Measurements from ENCODE around the gene LPP. TPM values are rescaled to one million over a fixed set of nuclear protein-coding genes. Genes with fewer than 3 reads are reported as not detected.
A peak's percentile ranks its signal among the peaks of the same experiment; 100 is the strongest.

Gene LPP
- 10 to 100 TPM; 45.6 to 50.3 TPM for total RNA-seq
- polyA plus RNA-seq (ENCODE audit: insufficient read length in 2 of 2), result 1 to 10 TPM; 7.2 TPM
- long read RNA-seq, donor 1, result 0 reads
- long read RNA-seq, donor 2, result 0 reads
- long read RNA-seq, donor 3, result 0 reads
- long read RNA-seq, donor 4, result 0 reads

- Histone ChIP-seq H3K36me3 (ENCODE audit: control insufficient read depth, insufficient read depth, low read length) (no peaks in the 10 kb centered on the region), H3K27me3 (ENCODE audit: control insufficient read depth, insufficient read depth, low read length) (peaks cover 2% of the 10 kb centered on the region), H3K9me3 (ENCODE audit: control insufficient read depth, insufficient read depth, low read length) (no peaks in the 10 kb centered on the region), H3K4me1 (ENCODE audit: control insufficient read depth, insufficient read depth, low read length) (peaks cover 26% of the 10 kb centered on the region), H3K27ac (ENCODE audit: low read depth, low read length) (peak within 1 kb of the TSS; percentile 88), H3K4me3 (ENCODE audit: low read depth, low read length) (peak within 1 kb of the TSS; percentile 89)
- WGBS (ENCODE audit: insufficient coverage), result 1% methylated on average over 44 of the region's 66 CpGs
- DNase-seq (ENCODE audit: low read depth in 4 of 6, low spot score in 6 of 6), result peak in 5 of 6 donors; percentile 32 to 83 (median 40)
Measured at GRCh38 chr3:188154014-188154808, at the start of gene LPP. LPP (plus strand) TSS chr3:188154157; CDS start chr3:188406121, 251,964 bp downstream.

DNA sequence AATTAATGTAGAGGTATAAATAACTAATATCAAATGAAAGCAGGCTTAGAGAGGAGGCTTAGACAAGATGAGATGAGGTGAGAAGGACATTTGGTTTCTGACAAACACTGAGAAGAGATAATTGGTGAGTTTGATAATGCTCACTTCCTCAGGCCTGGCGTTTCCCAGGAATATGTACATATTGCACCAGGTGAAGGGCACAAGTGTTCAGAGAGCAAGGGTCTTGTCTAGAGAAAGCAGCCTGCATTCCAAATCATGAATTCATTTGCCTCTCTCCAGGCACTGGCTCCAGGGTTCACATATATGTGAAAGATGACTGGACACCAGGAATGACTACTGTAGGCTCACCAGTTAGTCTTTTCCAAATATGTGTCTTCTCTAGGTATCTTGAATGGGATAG is 48.0 kb upstream of the LPP start:
- H3K36me3 ChIP-seq (ENCODE audit: control insufficient read depth, insufficient read depth, low read length), result no peaks in the 10 kb centered on the region
- no peak for DNase-seq (ENCODE audit: low read depth in 4 of 6, low spot score in 6 of 6)
- H3K27ac ChIP-seq (ENCODE audit: low read depth, low read length), result no peak overlapping the region
- no peaks in the 10 kb centered on the region for H3K27me3 ChIP-seq (ENCODE audit: control insufficient read depth, insufficient read depth, low read length)
- peaks cover 3% of the 10 kb centered on the region for H3K4me1 ChIP-seq (ENCODE audit: control insufficient read depth, insufficient read depth, low read length)
- no peaks in the 10 kb centered on the region for H3K9me3 ChIP-seq (ENCODE audit: control insufficient read depth, insufficient read depth, low read length)
- no peak overlapping the region for H3K4me3 ChIP-seq (ENCODE audit: low read depth, low read length)
- WGBS (ENCODE audit: insufficient coverage), result 100% methylated on average over 1 of the region's 1 CpG

- 93% methylated on average over 2 of the region's 5 CpGs for WGBS (ENCODE audit: insufficient coverage)
- no peak for DNase-seq (ENCODE audit: low read depth in 4 of 6, low spot score in 6 of 6)
- Histone ChIP-seq H3K4me1 (ENCODE audit: control insufficient read depth, insufficient read depth, low read length) (peaks cover 3% of the 10 kb centered on the region), H3K36me3 (ENCODE audit: control insufficient read depth, insufficient read depth, low read length) (no peaks in the 10 kb centered on the region), H3K9me3 (ENCODE audit: control insufficient read depth, insufficient read depth, low read length) (no peaks in the 10 kb centered on the region), H3K27ac (ENCODE audit: low read depth, low read length) (no peak overlapping the region), H3K27me3 (ENCODE audit: control insufficient read depth, insufficient read depth, low read length) (no peaks in the 10 kb centered on the region), H3K4me3 (ENCODE audit: low read depth, low read length) (no peak overlapping the region)
Measured at GRCh38 chr3:188106454-188106853, 47.5 kb upstream of the LPP start.

- Histone ChIP-seq H3K4me3 (ENCODE audit: low read depth, low read length) (no peak overlapping the region), H3K27me3 (ENCODE audit: control insufficient read depth, insufficient read depth, low read length) (no peaks in the 10 kb centered on the region), H3K9me3 (ENCODE audit: control insufficient read depth, insufficient read depth, low read length) (no peaks in the 10 kb centered on the region), H3K4me1 (ENCODE audit: control insufficient read depth, insufficient read depth, low read length) (peaks cover 3% of the 10 kb centered on the region), H3K36me3 (ENCODE audit: control insufficient read depth, insufficient read depth, low read length) (no peaks in the 10 kb centered on the region), H3K27ac (ENCODE audit: low read depth, low read length) (no peak overlapping the region)
- DNase-seq (ENCODE audit: low read depth in 4 of 6, low spot score in 6 of 6), result peak in 2 of 6 donors; percentile 5 to 10
- 36% methylated on average over 4 of the region's 15 CpGs for WGBS (ENCODE audit: insufficient coverage)
Measured at GRCh38 chr3:188106887-188107830, 46.8 kb upstream of the LPP start.

DNA sequence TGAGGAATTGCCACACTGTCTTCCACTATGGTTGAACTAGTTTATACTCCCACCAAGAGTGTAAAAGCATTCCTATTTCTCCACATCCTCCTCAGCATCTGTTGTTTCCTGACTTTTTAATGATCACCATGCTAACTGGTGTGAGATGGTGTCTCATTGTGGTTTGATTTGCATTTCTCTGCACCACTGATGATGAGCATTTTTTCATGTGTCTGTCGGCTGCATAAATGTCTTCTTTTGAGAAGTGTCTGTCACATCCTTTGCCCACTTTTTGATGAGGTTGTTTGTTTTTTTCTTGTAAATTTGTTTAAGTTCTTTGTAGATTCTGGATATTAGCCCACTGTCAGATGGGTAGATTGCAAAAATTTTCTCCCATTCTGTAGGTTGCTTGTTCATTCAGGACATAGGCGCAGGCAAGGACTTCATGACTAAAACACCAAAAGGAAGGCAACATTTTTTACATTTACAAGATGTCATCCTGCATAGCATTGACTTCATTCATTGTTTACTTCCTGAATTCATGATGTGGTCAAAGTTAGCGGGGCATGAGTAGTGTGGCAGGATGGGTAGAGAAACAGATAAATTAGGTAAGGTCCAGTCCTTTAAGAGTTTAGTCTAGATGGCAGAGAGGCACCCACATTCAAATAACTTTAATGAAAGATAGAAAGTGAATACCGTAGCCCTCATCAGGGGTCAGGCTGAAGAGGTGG is 45.1 kb upstream of the LPP start:
- Histone ChIP-seq H3K4me1 (ENCODE audit: control insufficient read depth, insufficient read depth, low read length) (peaks cover 3% of the 10 kb centered on the region), H3K27me3 (ENCODE audit: control insufficient read depth, insufficient read depth, low read length) (no peaks in the 10 kb centered on the region), H3K36me3 (ENCODE audit: control insufficient read depth, insufficient read depth, low read length) (no peaks in the 10 kb centered on the region), H3K9me3 (ENCODE audit: control insufficient read depth, insufficient read depth, low read length) (no peaks in the 10 kb centered on the region), H3K4me3 (ENCODE audit: low read depth, low read length) (no peak overlapping the region), H3K27ac (ENCODE audit: low read depth, low read length) (no peak overlapping the region)
- DNase-seq (ENCODE audit: low read depth in 4 of 6, low spot score in 6 of 6), result no peak
- WGBS (ENCODE audit: insufficient coverage), result 100% methylated on average over 1 of the region's 4 CpGs

- H3K27ac ChIP-seq (ENCODE audit: low read depth, low read length), result no peak overlapping the region
- H3K4me3 ChIP-seq (ENCODE audit: low read depth, low read length), result no peak overlapping the region
- no peak for DNase-seq (ENCODE audit: low read depth in 4 of 6, low spot score in 6 of 6)
- H3K9me3 ChIP-seq (ENCODE audit: control insufficient read depth, insufficient read depth, low read length), result no peaks in the 10 kb centered on the region
- WGBS (ENCODE audit: insufficient coverage), result 96% methylated on average over 2 of the region's 2 CpGs
- H3K27me3 ChIP-seq (ENCODE audit: control insufficient read depth, insufficient read depth, low read length), result no peaks in the 10 kb centered on the region
- H3K4me1 ChIP-seq (ENCODE audit: control insufficient read depth, insufficient read depth, low read length), result peaks cover 3% of the 10 kb centered on the region
- no peaks in the 10 kb centered on the region for H3K36me3 ChIP-seq (ENCODE audit: control insufficient read depth, insufficient read depth, low read length)
Measured at GRCh38 chr3:188111002-188111584, 42.9 kb upstream of the LPP start.

DNA sequence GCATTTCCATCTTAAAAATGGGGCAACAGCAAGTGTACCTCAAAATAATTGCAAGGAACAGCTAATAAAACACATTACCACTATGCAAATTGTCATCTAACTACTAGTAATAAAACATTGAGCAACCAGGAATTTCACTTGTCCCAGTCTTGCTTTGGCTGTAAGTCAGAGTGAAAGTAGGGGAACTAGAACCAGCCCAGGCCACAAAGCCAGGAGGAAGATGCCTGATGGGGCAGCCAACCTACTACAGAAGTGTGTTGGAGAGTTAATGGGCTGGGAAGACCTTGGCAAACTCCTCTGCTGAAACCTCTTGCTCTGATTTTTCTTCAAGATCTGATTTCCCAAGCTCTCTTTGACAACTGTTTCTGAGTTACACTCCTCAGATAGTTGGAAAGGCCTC is 40.2 kb upstream of the LPP start:
- no peak for DNase-seq (ENCODE audit: low read depth in 4 of 6, low spot score in 6 of 6)
- Histone ChIP-seq H3K36me3 (ENCODE audit: control insufficient read depth, insufficient read depth, low read length) (no peaks in the 10 kb centered on the region), H3K9me3 (ENCODE audit: control insufficient read depth, insufficient read depth, low read length) (no peaks in the 10 kb centered on the region), H3K27me3 (ENCODE audit: control insufficient read depth, insufficient read depth, low read length) (no peaks in the 10 kb centered on the region), H3K27ac (ENCODE audit: low read depth, low read length) (no peak overlapping the region), H3K4me3 (ENCODE audit: low read depth, low read length) (no peak overlapping the region), H3K4me1 (ENCODE audit: control insufficient read depth, insufficient read depth, low read length) (no peaks in the 10 kb centered on the region)

- Histone ChIP-seq H3K9me3 (ENCODE audit: control insufficient read depth, insufficient read depth, low read length) (no peaks in the 10 kb centered on the region), H3K27me3 (ENCODE audit: control insufficient read depth, insufficient read depth, low read length) (no peaks in the 10 kb centered on the region), H3K4me3 (ENCODE audit: low read depth, low read length) (no peak overlapping the region), H3K4me1 (ENCODE audit: control insufficient read depth, insufficient read depth, low read length) (peaks cover 3% of the 10 kb centered on the region), H3K27ac (ENCODE audit: low read depth, low read length) (no peak overlapping the region), H3K36me3 (ENCODE audit: control insufficient read depth, insufficient read depth, low read length) (no peaks in the 10 kb centered on the region)
- no peak for DNase-seq (ENCODE audit: low read depth in 4 of 6, low spot score in 6 of 6)
- WGBS (ENCODE audit: insufficient coverage), result 72% methylated on average over 3 of the region's 3 CpGs
Measured at GRCh38 chr3:188119846-188120245, 34.1 kb upstream of the LPP start.
